NAMALWA (cell line): ENCODE measurements around the gene ST3GAL4.
"Not testable (repeated sequence)": the region's sequence is repeated elsewhere in the genome, so short reads cannot be mapped to it uniquely, and the experiment has no call there.

Experiments
- DNase-seq: peaks from one replicate; pipeline ENCODE4 v3.0.0-alpha.2; 2015; ENCODE audit warnings: low spot score

ST3GAL4 gene

DNA sequence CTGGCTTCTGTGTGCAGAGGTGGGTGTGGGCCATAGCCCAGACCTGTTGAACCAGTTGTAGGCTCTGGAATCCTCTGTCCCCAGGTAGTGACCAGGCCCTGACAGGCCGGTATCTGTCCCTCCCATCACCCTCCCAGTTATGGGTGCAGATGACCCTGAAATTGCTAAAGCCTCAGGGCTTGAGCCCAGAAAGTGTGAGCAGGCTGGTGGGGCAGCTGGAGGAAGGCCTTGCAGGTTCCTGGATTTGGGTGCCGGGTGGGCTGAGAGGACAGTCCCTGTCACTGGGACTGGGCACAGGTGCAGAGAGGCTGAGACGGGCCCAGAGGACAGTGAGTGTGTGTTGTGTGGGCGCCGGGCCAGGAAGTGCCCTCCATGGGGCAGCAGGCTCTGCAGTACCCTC lies 10.0 kb downstream of the ST3GAL4 start:
- DNase-seq: not testable (repeated sequence)

DNA sequence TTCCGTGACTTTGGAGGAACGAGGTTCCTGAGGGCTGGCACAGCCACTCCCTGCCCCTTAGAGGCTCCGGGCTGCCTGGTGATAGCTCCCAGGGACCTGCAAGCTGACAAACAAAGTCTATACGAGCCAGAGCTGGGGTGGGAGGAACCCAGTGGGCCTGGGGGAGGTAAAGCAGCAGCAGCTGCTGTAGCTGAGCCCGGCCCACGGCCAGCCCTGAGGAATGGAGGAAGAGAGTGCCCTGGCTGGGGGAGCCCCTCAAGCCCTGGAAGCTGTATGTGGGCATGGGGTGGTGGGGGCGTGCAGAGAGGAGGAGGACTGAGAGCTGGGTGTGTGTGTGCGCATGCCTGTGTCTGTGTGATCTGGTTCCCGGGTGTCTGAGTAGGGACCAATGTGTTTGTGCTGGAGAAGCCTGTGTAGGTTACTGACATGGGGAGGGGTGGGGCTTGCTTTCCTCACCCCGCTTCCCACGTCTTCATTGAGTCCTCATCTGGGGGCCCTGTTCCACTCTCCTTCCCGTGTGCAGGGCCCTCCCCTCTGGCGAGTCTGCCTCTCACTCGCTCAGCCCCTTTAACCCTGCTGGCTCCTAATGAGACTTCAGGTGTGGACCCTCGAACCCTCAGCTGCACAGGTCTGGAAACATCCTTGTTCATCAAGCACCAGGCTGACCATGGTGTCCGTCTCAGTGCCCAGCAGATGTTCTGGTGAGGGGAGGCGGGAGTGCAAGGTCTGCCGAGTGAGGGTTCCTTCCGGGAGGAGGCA lies 10.8 kb downstream of the ST3GAL4 start:
- DNase-seq: no peak

DNA sequence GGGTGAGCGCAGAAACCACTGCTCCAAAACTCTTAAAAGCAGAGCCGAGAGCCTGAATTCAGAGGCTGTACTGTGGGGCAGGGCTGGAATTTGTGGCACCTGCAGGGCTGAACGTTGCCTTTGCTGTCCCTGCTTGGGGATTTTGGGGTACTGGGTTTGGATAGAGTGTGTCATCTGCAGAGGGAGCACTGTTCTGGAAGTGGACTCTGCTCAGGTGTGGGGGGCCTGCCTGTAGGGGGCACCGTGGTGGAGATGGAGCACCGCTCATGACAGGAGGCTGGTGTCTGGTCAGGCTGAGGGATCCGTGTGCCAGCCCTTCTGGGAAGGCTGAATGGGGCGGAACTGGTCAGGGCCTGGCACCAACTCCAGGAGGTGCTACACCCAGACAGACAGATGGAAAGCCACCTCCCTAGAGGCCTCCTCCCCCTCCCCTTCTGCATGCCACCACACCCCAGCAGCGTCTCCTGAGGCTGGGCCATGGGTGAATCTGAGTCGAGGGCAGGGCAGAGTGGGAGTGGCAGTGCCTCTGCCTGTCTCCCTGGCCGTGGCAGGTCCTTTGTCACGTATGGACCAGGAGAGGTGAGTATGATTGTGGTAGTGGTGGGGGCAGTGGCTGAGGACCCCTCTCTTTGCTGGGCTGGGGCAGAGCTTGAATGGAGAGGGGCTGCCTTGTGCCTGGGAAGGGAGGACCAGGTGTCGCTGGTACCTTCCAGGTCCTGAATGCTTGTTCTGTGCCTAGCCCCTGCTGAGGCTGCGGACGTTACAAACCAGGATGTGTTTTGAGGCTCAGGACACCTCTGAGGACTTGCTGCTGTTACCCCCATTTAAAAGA lies 11.6 kb downstream of the ST3GAL4 start:
- not testable (repeated sequence) for DNase-seq

DNA sequence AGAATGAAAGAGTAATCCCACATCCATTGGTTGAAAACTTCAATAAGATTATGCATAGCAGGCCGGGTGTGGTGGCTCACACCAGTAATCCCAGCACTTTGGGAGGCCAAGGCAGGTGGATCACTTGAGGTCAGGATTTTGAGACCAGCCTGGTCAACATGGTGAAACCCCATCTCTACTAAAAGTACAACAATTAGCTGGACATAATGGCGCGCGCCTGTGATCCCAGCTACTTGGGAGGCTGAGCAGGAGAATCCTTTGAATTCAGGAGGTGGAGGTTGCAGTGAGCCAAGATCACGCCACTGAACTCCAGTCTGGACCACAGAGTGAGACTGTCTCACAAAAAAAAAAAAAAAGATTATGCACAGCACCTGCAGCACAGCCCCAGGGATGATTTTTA lies 12.3 kb downstream of the ST3GAL4 start:
- DNase-seq: not testable (repeated sequence)

DNA sequence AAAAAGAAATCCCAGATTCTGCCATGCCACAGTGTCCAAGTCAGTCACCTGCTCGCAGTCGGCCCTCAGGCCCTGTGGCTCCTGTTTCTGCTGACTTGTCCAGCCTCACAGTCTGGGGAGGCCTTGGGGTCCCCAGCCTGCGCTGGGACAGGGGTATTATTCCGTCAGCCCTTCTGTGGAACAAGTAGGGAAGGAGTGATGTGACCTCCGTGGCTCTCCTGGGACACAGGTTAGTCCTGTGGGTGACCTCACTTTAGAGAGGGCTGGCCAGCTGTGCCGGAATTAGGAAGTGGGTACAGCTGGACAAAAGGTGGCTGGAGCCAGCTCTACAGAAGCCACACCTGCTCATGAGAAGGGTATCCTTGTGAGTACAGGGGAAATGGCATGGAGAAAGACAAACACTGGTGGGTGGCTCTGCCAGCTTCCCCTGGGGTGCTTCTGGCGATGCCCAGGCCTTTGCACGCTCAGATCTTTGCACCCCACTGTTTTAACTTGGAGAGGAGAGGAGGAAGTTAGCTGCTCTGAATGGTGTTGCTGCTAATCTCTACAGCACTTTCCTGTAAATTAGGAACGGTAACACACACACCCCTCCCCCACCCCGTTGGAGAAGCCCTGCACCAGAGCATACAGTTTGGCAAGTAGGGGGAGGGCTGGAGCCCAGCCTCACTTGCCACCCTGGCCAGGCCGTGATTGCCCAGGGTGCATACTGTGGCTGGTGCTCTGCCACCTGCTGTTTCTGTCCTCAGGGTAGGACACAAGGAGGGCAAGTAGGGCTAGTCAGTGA lies 13.0 kb downstream of the ST3GAL4 start:
- not testable (repeated sequence) for DNase-seq

DNA sequence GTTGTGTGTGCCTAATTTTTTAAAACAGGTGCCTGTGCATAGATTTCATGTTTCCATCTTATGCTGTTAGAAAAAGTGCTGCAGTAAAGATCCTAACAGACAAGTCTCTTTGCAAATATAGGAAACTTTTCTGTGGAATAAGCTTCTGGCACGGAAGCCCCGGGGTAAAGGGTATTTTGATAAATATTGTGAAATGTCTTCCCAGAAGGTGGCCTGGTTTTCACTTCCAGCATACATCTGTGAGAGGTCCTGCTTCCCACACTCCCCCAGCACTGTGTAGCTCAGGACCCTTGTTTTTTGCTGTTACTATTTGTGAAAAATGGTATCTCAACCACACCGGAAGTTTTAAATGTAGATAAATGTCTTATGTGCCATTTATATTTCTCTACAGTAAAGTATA lies 14.5 kb downstream of the ST3GAL4 start:
- DNase-seq: no peak

DNA sequence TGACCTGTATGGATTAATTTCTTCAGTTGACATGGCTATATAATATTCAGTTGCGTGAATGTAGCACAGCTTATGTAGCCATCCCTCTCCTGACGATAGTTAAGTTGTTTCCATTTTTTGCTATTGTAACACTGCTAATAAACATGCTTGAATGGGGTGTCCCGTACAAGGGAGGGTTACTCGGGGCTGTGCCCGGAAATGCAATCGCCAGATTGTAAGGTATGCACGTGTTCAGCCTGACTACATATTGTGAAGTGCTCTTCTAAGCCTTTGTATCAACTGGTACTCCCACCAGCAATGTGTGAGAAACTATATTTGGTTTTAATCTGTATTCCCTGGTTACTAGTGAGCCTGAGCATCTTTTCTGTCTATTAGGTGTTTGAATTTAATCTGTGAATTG lies 16.1 kb downstream of the ST3GAL4 start:
- no peak for DNase-seq

DNA sequence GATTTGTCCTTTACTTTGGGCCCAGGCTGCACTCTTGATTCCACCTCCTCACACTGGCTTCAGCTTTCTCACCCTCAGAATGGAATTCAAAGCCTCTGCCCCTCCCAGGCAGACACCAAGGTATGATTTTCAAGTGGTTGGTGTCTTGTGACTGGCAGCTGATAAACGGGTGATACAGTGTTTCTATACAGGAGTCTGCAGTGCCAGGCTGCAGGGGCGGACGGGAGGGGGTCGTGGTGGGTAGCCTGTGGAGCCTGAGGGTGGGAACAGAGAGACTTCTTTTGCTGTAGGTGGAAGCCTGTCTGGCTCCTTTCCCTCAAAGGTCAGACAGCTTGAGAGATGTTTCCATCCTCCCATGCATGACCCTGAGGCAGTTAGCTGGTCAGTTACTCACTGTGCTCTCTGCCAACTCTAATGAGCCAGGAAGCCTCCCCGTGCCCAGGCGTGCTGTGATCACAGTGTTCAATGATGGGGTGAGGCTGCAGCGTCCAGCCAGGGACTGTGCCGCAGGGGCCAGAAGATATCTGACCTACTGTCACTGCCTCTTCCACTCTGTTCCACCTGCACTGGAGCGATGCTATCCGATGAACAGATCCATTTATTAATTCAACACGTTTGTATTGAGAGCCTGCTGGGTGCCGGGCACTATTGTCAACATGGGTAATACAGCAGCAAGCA lies 18.0 kb downstream of the ST3GAL4 start:
- DNase-seq: not testable (repeated sequence)

DNA sequence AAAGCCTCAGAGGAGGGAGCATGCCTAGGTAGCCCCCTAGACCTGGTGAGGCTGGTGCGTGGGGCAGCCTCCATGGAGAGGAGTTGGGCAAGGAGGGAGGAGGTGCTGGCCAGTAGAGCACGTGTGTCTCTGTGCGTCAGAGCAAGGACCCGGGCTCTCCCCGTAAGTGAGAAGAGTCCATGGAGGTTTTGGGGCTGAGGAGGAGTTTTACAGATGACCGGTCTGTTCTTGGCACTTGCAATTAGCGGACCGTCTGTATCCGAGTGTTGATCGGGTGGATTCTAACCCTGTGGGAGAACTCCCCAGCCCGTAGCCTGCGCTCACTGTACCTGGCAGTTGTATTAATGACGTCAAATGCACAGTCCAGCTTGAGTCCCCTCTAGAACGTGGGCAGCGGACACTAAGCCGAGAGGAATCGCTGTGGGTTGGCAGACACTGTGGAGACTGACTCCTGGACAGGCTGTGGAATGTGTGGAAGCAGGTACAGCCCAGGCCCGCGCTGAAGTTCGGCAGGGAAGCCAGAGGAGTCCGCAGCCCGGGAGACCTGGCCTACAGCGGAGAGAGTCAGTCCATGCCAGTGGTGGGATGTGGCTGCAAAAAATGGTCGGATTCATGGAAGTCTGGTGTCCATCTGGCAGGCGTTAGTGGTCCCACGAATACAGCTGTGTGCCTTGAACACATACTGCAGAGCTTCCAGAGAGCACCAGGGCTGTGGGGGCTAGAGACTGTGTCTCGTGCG lies 19.2 kb downstream of the ST3GAL4 start:
- not testable (repeated sequence) for DNase-seq

DNA sequence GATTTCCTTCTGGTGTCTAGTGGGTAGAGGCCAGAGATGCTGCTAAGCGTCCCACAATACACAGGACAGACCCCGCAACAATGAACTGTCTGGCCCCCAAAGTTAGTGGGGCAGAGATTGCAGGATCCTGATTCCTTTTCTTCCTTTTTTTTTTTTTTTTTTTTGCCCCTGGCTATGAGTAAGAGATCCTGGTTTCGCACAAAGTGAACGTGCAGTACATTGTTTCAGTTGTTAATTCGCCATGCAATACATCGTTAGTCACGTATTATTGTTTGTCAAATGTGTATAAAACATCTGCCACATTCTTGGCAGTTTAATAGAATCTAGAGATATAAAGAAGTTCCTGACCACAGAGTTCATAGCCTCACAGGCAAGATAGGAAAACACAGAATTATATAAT lies 20.2 kb downstream of the ST3GAL4 start:
- no peak for DNase-seq

DNA sequence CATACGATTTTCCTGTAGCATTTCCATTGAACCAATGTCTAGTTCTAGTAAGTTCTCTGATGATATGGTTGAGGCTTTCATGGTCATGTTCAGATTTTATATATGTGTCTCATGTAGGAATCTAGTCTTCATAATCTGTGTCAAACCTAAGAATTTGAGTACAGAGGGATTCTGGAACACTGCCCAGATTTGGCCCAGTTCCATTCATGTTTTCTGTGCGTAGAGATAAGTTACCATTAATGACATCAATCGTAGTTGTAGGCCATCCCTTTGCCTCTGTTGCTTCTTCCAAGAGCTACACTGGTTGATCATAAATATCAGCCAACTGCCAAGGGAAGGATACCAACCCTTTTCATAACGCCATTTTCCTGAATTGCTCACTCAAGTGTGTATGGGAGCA lies 23.3 kb downstream of the ST3GAL4 start:
- no peak for DNase-seq

DNA sequence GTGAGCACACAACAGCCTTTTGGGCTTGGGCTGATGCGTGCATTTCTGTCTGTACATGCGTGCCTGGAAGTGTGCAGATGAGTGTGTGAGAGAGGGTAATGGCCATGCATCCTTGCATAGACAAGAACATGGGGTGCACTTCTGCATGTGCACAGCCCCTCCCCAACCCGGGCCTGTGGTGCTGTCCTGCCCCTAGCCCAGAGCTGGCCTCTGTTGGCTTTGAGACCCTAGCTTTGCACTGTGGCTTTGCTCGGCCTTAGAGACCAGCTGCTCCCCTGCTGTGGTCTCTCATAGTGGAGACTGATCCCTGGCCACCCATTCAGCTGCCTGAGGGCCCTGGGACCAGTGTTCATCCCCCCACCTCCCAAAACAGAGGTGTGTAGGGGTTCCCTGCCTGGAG lies 25.4 kb downstream of the ST3GAL4 start:
- no peak for DNase-seq

DNA sequence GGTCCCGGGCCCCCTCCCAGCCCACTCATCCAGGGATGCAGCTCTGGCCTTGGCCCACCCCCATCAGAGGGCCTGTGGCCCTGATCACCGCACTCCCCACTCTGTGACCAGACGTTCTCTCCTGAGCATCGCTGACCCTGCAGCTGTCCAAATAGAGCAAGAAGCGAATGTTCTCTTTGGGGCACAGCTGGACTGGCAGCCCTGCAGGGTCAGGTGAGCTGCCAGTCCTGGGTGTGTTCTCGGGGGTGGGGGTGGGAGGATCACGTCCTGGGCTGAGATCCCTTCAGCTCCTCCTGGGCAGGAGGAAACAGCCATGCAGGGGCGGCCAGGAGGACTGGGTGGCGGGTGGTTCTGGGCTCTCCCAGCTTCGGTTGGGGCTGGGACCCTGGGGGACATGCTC lies 26.5 kb downstream of the ST3GAL4 start:
- DNase-seq: not testable (repeated sequence)

DNA sequence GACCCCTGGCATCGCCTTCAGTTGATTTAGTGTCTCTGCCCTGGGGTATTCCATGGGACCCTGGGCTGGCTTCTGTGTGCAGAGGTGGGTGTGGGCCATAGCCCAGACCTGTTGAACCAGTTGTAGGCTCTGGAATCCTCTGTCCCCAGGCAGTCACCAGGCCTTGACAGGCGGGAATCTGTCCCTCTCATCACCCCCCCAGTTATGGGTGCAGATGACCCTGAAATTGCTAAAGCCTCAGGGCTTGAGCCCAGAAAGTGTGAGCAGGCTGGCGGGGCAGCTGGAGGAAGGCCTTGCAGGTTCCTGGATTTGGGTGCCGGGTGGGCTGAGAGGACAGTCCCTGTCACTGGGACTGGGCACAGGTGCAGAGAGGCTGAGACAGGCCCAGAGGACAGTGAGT lies 27.2 kb downstream of the ST3GAL4 start:
- not testable (repeated sequence) for DNase-seq

DNA sequence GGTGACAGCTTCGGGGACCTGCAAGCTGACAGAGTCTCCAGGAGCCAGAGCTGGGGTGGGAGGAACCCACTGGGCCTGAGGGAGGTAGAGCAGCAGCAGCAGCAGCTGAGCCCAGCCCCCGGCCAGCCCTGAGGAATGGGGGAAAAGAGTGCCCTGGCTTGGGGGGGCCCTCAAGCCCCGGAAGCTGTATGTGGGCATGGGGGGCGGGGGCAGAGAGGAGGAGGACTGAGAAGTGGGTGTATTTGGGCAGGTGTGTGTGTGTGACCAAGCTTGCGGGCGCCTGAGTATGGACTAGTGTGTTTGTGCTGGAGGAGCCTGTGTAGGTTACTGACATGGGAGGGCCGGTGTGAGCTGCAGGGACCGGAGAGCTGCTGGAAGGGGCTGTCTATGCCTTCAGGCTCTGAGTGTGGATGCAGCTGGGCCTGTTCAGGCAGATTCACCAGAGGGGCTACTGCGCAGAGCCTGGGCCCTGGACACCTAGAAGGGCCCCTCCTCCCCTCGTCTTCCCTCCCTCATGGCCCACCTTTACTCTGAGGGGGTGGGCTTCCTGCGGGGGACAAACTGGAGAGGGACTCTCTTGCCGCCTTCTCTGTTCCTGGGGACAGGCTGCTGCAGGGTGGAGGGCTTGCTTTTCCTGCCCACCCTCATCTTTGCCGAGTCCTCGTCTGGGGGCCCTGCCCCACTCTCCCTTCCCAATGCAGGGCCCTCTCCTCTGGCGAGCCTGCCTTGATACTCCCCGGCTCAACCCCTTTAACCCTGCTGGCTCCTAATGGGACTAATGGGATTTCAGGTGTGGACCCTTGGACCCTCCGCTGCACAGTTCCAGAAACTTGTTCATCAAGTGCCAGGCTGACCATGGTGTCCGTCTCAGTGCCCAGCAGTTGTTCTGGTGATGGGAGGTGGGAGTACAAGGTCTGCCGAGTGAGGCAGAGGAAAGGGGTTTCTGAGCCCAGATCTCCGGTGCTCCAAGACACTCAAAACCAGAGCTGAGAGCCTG lies 28.2 kb downstream of the ST3GAL4 start:
- no peak for DNase-seq

DNA sequence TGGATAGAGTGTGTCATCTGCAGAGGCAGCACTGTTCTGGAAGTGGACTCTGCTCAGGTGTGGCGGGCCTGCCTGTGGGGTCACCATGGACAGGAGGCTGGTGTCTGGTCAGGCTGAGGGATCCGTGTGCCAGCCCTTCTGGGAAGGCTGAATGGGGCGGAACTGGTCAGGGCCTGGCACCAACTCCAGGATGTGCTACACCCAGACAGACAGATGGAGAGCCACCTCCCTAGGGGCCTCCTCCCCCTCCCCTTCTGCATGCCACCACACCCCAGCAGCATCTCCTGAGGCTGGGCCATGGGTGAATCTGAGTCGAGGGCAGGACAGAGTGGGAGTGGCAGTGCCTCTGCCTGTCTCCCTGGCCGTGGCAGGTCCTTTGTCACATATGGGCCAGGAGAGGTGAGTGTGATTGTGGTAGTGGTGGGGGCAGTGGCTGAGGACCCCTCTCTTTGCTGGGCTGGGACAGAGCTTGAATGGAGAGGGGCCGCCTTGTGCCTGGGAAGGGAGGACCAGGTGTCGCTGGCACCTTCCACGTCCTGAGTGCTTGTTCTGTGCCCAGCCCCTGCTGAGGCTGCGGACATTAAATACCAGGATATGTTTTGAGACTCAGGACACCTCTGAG lies 29.1 kb downstream of the ST3GAL4 start:
- DNase-seq: no peak

DNA sequence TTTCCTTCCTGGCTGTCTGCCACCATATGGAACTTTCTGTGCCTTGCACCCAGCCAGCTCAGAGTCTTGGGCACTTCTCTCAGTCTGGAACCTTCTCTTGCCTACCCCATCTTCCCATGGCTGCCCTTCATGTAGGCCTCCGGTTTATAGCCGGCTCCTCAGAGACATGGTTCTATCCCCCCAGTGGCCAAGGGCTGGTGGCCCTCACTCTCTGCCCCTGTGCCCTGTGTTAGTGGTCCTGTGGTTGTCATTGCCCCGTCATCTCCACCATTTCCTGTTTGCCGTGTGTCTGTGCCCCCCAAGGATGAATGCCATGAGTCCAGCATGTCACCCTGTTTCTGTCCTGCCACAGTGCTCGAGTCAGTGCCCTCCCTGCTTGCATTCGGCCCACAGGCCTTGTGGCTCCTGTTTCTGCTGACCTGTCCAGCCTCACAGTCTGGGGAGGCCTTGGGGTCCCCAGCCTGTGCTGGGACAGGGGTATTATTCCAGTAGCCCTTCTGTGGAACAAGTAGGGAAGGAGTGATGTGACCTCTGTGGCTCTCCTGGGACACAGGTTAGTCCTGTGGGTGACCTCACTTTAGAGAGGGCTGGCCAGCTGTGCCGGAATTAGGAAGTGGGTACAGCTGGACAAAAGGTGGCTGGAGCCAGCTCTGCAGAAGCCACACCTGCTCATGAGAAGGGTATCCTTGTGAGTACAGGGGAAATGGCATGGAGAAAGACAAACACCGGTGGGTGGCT lies 30.7 kb downstream of the ST3GAL4 start:
- DNase-seq: no peak

DNA sequence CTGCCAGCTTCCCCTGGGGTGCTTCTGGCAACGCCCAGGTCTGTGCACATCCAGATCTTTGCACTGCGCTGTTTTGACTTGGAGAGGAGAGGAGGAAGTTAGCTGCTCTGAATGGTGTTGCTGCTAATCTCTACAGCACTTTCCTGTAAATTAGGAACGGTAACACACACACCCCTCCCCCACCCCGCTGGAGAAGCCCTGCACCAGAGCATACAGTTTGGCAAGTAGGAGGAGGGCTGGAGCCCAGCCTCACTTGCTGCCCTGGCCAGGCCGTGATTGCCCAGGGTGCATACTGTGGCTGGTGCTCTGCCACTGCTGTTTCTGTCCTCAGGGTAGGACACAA lies 31.2 kb downstream of the ST3GAL4 start:
- not testable (repeated sequence) for DNase-seq

DNA sequence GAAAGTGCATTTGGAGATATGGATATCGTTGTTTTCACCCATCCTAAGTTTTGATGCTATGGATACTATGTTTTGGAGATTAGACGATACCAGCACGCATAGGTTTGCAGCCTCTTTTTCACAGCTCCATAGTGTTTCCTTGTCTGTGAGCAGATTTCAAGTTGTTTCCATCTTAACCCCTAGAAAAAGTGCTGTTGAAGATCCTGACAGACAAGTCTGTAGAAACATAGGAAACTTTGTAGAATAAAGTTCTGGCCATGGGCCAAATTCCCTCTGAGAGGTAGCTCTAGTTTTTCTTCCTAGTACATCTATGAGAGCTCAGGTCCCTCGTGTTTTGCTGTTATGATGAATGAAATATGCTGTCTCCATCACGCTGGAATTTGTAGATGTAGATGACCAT lies 32.4 kb downstream of the ST3GAL4 start:
- no peak for DNase-seq
